ENCODE data around the gene DLK2.
"Not testable (repeated sequence)": the region's sequence is repeated elsewhere in the genome, so short reads cannot be mapped to it uniquely, and the experiment has no call there.

Gene DLK2, protein sequence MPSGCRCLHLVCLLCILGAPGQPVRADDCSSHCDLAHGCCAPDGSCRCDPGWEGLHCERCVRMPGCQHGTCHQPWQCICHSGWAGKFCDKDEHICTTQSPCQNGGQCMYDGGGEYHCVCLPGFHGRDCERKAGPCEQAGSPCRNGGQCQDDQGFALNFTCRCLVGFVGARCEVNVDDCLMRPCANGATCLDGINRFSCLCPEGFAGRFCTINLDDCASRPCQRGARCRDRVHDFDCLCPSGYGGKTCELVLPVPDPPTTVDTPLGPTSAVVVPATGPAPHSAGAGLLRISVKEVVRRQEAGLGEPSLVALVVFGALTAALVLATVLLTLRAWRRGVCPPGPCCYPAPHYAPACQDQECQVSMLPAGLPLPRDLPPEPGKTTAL

DNA sequence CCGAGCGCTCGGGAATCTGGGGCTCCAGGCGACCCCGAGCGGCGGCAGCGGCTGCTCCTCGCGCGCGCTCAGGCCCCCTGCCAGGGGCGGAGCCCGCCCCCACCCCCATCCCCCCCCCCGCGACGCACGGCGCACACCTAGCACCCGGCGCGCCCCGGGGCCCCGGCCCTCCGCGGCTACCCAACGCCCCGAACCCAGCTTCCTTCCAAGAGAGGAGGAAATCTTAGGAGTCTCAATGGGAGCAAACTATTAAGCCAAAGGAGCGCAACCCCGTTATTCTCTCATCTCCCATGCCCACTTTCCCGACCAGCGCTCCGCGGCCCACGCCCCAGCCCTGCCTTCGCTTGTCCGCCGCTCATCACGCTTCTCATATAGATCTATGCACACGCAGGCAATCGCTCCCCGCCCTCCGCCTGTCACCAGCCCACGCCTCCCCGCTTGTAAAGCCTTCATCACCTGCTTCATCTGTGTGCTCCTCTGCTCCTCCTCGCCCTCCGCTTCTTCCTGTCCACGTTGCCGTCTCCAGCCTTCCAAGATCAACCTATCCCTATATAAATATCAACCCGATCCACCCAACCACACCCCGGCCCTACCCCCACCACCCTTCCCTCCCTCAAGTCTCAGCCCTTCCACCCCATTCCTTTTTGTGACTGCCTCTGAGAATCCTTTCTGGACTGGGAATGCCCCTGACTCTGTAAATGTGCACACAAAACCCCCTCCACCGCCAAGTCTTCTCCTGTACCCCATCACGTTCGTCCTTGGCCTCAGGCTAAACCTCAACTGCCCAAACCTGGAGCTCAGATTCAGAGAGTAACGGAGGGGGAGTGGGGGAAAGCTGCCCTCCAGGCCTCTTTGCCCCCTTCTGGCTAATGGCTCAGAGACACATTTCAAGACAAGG, at the start of gene DLK2:
Gene DLK2, minus strand, starts transcription at position 18 of the 898 bp plus-strand sequence. CDS start 723 bp downstream, outside the sequence.
- DNase-seq = peak in 25 of 56 donors; percentile 2 to 45 (median 27)

DNA sequence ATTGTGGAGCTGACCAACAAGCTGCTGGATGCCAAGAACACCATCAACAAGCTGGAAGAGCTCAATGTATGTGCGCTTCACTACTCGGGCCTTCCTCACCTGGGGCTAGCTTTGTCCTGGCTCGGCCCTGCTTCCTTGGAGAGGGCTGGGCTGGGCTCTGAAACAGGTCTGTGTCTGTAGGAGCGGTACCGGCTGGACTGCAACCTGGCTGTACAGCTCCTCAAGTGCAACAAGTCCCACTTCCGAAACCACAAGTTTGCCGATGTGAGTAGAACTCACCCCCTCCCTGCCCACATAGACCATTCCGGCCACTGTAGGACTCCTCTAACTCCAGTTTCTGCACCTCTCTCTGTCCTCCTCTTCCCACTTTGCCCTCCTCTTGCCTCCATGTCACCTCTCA, 48.1 kb upstream of the DLK2 start:
- no peak for DNase-seq

DNA sequence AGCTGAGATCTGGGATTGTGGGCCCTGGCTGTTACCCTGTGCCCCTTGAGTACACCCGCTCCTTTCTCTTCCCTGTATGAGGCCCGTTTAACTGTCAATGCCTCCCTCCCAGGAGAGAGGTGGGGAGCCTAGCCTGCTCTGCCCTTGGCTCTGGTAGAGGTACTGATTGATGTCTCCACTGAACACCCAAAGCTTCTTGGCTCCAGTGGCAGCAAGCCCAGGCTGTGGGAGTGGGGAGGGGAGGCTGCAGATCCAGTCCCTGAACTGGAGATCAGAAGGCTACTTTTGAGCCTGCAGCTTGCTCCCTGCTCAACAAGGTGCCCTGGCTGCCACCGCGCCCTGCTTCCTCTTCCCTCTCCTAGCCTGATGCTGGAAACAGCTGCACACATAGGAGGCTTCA, 47.3 kb upstream of the DLK2 start:
- DNase-seq = peak in 2 of 56 donors; percentile 15 to 19

DNA sequence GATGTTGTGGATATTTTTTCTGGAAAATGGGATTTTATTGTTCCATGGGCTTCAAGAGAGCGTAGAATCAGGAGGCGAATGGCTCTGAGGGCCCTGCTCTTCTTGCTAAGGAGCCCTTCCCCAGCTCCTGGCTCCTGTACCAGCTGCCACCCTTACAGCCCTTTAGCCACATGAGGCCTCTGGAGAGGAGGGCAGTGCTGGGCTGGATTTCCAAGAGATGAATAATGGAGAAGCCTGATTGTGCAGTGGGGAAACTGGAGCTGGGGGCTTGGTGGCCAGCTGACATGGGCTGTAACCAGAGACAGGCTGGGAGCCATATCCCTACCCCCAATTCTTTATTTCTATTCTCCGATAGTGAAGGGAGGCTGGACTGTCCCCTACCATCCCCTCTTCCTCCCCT, 45.6 kb upstream of the DLK2 start:
- DNase-seq = no peak

DNA sequence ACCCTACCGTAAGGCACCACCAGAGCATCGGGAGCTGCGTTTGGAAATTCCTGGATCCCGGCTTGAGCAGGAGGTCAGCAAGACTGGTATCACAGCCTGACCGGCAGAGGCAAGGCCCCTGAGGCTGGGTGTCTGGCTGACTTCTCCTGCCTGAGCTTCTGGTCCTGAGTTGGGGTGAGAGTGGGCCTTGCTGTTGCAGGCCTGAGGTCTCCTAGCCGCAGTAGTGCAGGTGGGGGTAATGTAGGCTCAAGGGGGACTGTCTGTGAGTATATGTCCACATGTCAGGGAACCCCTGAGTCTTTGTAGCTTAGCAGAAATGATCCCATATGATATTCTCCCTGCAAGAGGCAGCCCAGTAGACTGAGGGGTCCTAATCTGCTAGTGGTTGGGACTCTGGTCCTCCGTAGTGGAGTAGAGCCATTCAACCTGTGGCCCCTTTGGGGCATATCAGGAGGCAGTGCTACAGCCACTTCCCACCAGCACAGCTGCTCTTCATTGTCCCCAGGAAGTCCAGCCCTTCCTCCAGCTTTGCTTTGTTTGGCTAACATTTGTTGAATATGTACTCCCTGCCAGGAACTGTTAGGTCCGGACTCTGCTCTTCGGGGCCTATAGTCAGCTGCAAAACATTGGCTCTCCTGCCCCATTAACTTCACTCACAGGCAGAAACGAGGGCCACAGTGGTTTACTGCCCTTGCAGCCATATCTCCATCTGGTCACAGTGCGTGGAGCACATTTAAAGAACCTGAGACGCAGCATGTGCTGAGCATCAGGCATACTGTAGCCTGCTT, 43.9 kb upstream of the DLK2 start:
- DNase-seq = no peak

DNA sequence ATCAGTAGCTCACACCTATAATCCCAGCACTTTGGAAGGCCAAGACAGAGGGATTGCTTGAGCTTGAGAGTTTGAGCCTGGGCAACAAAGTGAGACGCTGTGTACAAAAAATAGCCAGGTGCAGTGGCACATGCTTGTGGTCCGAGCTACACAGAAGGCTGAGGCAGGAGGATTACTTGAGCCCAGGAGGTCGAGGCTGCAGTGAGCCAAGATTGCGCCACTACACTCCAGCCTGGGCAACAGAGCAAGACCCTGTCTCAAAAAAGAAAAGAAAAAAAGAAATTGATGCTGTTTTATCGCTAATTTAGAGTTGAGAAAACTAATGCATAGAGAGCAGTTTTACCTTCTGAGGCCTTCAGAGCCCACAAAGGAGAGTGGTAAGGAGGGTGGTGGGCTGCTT, 42.9 kb upstream of the DLK2 start:
- not testable (repeated sequence) for DNase-seq

DNA sequence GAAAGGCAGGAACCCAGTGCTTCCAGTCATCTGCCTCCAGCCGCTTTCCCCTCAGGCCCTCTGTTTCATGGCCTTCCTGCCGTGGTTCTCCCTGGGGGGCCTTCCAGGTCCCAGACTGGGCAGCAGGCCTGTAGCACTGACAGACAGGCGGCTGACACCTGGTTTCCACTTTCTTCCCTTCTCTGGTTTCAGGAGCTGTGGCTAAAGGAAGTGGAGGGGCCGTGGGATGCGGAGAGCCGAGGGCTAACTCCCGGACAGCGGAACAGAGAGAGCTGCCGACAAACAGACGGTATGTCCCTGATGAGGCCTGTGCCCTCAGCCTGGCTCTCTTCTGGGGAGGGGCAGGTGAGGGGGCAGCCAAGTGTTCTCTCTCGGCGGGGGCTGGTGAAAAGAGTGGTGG, 42.3 kb upstream of the DLK2 start:
- no peak for DNase-seq

DNA sequence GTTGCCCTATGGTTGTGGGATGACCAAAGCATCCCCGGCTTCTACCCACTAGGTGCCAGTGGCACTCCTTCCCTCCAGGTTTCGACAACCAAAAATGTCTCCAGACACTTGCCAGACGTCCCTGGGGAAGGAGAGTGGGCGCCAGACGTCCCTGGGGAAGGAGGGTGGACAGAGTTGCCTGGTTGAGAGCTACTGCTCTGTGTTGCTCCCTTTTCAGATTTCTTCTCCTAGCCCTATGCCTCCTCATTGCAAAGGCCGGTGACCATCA, 41.7 kb upstream of the DLK2 start:
- DNase-seq = no peak

DNA sequence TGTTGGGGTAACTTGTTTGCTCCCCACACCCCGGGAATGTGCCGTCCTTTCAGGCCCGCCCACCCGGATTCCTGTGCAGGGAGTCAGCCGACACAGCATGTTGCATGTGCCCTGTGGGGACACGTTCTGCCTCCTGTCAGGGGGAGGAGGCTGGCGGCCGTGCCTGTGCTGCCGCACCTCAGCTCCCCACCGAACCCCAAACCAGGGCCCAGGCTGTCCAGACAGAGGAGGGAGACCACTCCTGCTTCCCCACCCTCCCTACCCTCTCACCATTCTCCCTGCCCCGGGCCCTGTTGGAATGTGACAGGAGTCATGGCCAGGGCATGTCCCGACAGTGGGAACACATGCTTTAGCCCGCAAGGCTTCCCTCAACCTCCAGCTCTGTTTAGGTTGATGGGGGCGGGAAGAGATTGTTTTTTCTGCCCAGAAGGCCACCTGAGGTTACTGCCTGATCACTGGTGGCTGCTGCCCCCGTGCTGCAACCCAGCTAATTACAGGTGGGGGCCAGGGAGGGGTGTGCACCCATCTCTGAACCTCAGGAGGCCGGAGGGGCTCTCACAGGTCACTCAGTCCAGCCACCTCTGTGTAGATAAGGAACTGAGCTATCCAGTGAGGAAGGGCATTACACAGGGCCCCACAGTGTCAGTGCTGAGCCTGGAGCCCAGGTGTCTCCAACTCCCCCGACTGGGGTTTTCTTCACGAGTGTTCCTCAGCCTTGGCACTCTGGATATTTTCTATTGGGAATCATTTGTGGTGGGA, 41.2 kb upstream of the DLK2 start:
- DNase-seq = peak in 10 of 56 donors; percentile 13 to 47 (median 29)

DNA sequence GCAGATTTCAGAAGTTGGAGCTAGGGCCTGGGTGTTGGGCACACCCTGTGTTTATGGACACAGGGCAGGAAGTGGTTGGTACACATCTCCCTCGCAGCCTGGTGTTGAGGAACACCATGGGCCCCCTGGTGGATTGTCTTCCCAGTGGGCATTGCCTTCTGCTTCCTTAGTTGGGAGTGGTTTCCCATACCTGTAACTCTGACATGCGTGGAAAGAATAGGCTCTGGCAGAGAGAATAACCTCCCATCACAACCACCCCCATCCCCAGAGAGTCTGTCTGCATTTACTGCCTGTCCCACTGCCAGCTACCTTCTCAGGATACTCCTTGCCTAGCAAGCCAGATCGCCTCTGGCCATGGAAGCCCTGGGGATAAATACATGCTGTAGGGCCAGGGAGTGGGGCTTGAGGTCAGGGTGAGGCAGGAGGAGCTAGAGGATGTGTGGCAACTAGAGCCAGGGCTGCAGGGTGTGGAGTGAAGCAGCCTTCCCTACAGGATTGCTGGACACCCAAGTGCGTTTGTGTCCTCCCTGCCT, 40.1 kb upstream of the DLK2 start:
- DNase-seq = peak in 2 of 56 donors; percentile 10 to 19

DNA sequence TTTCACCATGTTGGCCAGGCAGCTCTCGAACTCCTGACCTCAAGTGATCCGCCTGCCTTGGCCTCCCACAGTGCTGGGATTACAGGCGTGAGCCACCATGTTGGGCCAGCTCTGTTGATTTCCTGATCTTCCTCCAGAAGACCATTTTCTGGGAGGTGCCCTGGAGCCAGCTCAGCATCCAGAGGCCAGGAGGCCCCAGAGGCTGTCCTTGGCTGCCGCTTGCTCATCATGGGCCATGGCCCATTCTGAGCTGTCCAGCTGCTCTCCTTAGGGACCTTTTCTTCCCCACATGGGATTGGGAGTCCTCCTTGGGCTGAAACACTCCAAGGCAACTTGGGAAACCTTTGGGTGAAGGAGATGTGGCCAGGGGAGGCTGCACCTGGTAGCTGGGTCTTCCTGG, 39.4 kb upstream of the DLK2 start:
- no peak for DNase-seq

DNA sequence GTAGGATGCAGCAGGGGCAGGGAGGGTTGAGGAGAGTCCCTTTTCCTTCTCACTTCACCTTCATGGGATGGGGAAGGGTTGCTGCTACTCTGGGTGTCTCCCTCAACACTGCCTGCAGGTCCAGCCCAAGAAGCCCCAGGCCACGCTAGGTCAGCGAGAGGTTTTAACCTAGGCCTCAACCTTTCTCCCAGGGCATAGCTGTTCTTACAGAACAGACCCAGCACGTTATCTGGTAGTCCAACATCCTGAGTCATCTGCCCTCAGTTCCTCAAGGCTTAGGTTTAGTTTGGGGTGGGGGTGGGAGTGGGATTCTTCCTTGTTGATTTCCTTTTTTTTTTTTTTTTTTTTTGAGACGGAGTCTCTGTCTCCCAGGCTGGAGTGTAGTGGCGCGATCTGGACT, 39.0 kb upstream of the DLK2 start:
- no peak for DNase-seq

DNA sequence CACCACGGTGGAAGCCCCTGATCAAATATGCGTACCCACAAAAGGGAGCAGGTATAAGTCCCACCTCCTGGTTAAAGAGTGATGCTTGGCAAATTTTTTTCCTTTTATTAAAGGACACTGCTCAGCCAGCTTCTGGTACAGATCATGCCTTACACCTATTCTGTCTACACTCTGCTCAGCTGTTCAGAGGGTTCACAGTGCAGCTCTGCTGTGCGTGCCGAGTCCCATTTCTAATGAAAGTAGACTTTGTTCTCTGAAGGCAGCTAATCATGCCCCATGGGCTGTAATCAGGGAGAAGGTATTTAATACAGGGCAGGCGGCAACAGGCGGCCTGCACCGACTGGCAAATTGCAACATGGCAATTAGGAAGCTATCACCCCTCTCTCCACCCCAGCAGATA, 38.5 kb upstream of the DLK2 start:
- DNase-seq = peak in 5 of 56 donors; percentile 14 to 32 (median 24)

DNA sequence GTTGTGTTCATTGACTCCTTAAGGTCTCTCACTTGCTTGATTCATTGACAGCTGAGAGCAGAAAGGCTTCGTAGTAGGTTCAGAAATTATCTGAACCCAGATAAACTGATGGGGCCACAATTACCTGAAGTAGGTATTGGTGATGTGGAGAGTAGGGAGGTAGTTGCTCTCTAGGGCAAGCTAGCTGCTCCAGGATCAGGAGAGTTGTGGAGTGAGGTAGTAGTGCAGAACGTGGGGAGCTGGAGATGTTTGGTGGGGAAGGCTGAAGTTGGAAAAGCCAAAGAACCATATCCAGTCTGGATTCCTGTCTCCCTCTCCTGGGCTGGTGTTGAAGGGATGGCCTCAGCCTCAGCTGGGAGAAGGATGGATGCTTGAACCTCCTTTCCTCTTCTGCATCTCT, 37.9 kb upstream of the DLK2 start:
- DNase-seq = no peak

DNA sequence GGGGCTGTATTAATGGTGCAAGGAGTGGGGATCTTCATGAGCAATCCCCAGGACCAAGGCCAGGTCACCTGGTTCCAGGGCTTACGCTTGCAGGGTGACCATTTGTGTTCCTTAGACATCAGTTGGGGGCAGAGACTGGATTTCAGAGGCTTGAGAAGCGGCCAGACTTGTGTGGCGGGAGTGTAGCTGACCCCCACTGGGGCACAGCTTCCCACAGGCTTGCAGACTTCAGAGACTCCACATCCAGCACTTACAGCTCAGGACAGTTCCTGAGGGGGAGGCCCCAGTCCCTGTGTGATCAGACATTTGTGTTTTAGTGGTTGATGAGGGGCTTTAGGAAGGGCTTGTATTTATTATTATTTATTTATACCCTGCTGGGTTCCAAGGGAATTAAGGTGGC, 37.3 kb upstream of the DLK2 start:
- peak in 3 of 56 donors; percentile 64 to 76 (median 73) for DNase-seq

DNA sequence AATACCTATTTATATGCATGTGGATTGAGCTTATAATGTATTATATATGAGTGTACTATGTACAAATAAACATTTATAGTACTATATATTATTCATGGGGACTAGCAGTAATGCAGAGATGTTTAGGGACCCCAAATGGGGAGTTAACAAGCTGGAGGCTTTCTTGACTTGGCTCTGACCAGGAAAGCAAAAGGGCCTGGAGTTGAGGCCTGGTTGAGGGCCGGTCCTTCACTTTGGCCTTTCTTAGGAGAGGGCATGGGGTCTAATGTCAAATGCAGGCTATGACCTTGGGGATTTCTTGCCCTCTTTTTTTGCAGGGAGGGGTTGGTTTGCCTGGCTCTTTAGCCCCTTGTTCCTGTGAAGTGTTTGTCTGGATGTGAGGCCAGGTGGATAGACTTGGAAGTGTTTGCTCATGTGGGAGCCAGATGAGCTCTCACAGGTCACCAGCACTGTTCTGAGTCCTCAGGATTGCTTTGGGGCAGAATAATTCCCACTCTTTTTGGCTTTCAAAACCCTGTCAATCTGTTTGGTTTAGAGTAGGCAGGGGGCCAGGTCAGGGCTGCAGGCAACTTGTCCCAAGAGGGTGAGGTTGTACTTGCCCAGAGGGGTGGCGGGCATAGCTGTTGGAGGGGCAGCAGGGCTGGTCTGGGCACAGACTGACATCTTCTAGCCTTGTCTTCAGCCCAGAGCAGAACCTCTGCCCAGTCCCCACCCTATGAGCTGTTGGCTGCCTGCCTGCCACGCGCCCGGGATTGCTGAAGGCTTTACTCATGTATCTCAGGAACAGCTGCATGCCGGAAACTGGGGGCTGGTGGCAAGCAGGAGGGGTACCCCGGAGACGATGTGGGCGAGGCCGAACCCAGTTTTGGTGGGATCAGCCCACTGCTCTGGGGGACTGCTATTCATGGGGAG, 36.7 kb upstream of the DLK2 start:
- DNase-seq = peak in 55 of 56 donors; percentile 47 to 95 (median 83)

DNA sequence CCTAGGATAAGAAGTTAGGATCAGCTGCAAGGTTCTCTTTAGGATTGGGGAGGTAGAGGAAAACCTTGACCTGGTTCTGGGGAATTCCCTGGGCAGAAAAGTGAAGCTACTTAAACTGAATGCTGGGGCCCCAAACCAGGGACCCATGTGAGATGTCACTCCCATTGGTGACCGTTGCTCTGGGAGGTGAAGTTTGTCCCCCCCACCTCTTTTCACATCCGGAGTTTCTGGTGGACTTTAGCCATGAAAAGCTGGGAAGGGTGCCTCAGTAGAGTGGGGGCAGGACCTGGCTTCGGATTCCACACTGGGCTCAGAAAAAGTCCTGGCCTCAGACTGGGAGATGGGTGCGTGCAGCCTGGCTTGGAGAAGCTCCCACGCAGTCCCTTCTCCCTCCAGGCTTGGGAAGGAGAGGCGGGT, 35.2 kb upstream of the DLK2 start:
- peak in 11 of 56 donors; percentile 16 to 62 (median 36) for DNase-seq

DNA sequence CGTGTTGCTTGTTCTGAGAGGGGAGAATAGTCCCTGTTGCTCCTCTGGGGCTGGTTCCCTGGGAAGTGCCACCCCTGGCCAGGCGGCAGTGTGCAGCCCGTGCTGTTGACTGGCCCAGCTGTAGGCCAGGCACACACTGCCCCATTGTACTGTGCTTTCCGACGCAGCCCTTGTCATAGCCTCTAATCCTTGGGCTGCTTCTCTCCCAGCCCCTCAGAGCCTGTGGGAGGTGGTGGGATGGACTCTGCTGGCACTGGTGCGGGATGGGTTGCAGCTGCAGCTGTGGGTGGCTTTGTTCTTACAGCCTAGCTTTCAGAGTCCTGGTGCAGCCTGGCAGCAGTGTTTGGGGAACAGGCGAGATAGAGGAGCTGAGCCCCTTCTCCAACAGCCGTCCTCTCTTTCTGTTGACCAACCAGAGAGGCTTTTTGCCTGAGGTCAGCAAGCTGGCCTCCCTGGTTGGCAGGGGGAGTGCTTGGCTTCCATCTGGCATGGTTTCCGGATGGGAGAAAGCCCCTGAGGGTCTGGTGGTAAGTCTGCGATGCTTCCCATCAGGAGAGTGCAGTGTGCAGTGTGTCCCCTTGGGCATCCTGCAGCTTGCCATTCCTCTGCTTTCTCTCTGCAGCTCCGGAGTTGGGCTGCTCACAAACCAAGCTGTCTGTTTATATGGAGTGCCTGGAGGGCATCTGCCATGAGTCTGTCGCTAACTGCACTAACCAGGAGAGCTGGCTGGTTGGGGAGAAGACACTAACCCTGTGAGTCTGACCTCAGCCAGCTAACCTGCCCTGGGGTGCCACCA, 34.1 kb upstream of the DLK2 start:
- DNase-seq = peak in 54 of 56 donors; percentile 36 to 98 (median 90)

All from amygdala (tissue), 56 donors.